22Rv1 (cell line): Measurements from ENCODE around the gene TKTL2.
"Not testable (repeated sequence)": the region's sequence is repeated elsewhere in the genome, so short reads cannot be mapped to it uniquely, and the experiment has no call there.

ENCODE experiments used
- H3K27ac ChIP-seq: fragments of 450-650 bp; 2 replicates; pipeline ENCODE4 v1.5.1; 2017
- ZFX ChIP-seq: fragments of 450-650 bp; IDR thresholded peaks from 2 replicates; pipeline ENCODE4 v1.6.1; 2017; ENCODE audit warnings: antibody characterized with exemption, borderline replicate concordance
- TF ChIP-seq, protein P1 (sequence below): fragments of 450-650 bp; IDR thresholded peaks from 2 replicates; pipeline ENCODE4 v1.5.1; 2017; ENCODE audit warnings: mild to moderate bottlenecking

The TKTL2 gene

GRCh38 chr4:163474027-163474426, 473 bp upstream of the TKTL2 start:
- TF ChIP-seq, protein P1, sequence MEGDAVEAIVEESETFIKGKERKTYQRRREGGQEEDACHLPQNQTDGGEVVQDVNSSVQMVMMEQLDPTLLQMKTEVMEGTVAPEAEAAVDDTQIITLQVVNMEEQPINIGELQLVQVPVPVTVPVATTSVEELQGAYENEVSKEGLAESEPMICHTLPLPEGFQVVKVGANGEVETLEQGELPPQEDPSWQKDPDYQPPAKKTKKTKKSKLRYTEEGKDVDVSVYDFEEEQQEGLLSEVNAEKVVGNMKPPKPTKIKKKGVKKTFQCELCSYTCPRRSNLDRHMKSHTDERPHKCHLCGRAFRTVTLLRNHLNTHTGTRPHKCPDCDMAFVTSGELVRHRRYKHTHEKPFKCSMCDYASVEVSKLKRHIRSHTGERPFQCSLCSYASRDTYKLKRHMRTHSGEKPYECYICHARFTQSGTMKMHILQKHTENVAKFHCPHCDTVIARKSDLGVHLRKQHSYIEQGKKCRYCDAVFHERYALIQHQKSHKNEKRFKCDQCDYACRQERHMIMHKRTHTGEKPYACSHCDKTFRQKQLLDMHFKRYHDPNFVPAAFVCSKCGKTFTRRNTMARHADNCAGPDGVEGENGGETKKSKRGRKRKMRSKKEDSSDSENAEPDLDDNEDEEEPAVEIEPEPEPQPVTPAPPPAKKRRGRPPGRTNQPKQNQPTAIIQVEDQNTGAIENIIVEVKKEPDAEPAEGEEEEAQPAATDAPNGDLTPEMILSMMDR, result no peak
- no peak for TF ChIP-seq ZFX
- no peak overlapping the region for H3K27ac ChIP-seq

- TF ChIP-seq, protein P1, result no peak
- no peak for TF ChIP-seq ZFX
- no peak overlapping the region for H3K27ac ChIP-seq
Observed at GRCh38 chr4:163473130-163473529, 424 bp downstream of the TKTL2 start.

DNA sequence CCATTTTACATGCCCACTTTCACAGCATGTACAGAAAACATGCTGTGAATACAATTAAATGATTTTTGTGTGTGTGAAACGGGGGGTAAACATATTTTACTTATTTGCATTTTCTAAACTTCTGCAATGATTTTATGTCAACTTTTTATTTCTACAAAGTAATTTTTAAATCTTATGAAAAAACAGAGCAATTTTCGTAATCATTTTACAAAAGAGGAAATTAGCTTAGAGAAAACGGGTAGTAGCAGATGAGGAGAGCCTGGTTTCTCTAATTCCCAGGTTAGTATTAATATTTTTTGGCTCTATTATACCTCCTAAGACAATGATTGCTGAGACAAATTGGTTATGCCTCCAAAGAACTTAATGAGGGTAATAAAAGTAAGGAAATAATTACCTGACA, 3.2 kb downstream of the TKTL2 start:
- TF ChIP-seq ZFX, result no peak
- TF ChIP-seq, protein P1, result no peak

GRCh38 chr4:163467082-163467770, 6.3 kb downstream of the TKTL2 start:
- TF ChIP-seq, protein P1, result no peak
- no peak for TF ChIP-seq ZFX
- no peak overlapping the region for H3K27ac ChIP-seq

More for the DNA sequence above, 3.2 kb downstream of the TKTL2 start:
- H3K27ac ChIP-seq, result no peak overlapping the region

GRCh38 chr4:163462556-163462955, 11.0 kb downstream of the TKTL2 start:
- H3K27ac ChIP-seq, result no peak overlapping the region
- TF ChIP-seq ZFX, result no peak
- TF ChIP-seq, protein P1, result no peak

GRCh38 chr4:163448540-163449203, 24.9 kb downstream of the TKTL2 start:
- no peak overlapping the region for H3K27ac ChIP-seq
- TF ChIP-seq ZFX, result no peak
- TF ChIP-seq, protein P1, result no peak

DNA sequence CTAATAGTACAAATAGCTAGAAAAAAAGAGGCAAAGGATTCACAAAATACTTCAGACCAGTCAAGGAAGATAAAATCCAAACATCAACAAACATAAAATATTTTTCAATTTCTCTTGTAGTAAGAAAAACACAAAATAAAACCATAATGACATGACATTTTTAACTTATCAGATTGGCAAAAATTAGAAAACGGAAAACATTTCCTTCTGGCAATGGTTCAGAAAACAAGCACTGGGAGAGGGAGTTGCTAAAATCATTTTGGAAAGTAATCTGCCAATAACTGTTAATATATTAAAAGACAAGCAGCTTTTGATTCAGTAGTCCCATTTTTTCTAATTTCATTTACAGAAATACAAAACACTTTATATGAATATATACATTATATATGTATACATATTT, 26.1 kb downstream of the TKTL2 start:
- TF ChIP-seq, protein P1, result no peak
- TF ChIP-seq ZFX, result no peak
- H3K27ac ChIP-seq, result no peak overlapping the region

DNA sequence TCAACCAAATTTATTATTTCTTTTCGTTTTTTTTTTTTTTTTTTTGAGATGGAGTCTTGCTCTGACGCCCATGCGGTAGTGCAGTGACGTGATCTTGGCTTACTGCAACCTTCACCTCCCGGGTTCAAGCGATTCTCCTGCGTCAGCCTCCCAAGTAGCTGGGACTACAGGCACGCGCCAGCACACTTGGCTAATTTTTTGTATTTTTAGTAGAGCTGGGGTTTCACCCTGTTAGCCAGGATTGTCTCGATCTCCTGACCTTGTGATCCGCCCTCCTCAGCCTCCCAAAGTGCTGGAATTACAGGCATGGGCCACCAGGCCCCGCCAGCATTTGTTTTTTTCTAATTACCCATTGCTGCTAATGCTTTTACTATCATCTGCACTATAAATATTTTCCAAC, 26.5 kb downstream of the TKTL2 start:
- H3K27ac ChIP-seq, result not testable (repeated sequence)
